ENCODE data around the gene ARHGAP6.

- TF ChIP-seq NFIC (IDR thresholded peaks at IDR 0.05) (no peak), EP300 (IDR thresholded peaks at IDR 0.05; ENCODE audit: borderline replicate concordance) (no peak), EGR1 (IDR thresholded peaks at IDR 0.05) (no peak), TCF12 (IDR thresholded peaks at IDR 0.05; ENCODE audit: low read depth) (no peak)
Observed at GRCh38 chrX:11137543-11138139, 528.1 kb downstream of the ARHGAP6 start.
